NOMO-1 treated with dmso at 0.1 percent for 144 hours (cell line): ENCODE data around the gene DNMT3L.
"Not testable (repeated sequence)": the region's sequence is repeated elsewhere in the genome, so short reads cannot be mapped to it uniquely, and the experiment has no call there.

Source experiments
- DNase-seq: peaks from one replicate; lab custom pipeline; 2025; ENCODE audit not compliant: unreplicated experiment; lab: John Stamatoyannopoulos, UW

DNMT3L gene

GRCh38 chr21:44249204-44250037 lies 12.3 kb downstream of the DNMT3L start:
- DNase-seq, result not testable (repeated sequence)

GRCh38 chr21:44247904-44248303 lies 13.8 kb downstream of the DNMT3L start:
- not testable (repeated sequence) for DNase-seq

GRCh38 chr21:44243980-44244379 lies 17.7 kb downstream of the DNMT3L start:
- DNase-seq, result not testable (repeated sequence)

- not testable (repeated sequence) for DNase-seq
These were observed 20.4 kb downstream of the DNMT3L start for GRCh38 chr21:44241281-44241680.

DNA sequence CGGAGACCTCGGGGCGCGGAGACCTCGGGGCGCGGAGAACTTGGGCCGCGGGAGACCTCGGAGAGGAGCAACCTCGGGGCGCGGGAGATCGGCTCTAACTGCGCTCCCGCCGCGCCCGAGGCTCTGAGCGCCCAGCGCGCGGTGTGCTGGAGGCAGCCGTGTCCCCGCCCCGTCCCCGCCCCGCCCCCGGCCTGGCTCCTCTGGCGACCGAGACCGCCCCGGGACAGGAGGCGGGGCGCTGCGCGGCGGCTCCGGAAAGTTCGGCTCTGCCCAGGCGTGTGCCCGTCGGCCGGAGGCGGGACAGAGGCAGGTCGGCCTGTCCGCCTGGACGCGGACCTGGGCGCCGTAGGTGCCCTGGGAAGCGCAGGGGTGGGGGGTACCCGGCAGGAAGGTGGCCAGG lies 20.9 kb downstream of the DNMT3L start, which contains the start of gene ICOSLG:
Gene ICOSLG (minus strand): TSS at position 102 of the 400 bp plus-strand sequence. CDS start 126 bp downstream, outside the sequence.
- not testable (repeated sequence) for DNase-seq

DNA sequence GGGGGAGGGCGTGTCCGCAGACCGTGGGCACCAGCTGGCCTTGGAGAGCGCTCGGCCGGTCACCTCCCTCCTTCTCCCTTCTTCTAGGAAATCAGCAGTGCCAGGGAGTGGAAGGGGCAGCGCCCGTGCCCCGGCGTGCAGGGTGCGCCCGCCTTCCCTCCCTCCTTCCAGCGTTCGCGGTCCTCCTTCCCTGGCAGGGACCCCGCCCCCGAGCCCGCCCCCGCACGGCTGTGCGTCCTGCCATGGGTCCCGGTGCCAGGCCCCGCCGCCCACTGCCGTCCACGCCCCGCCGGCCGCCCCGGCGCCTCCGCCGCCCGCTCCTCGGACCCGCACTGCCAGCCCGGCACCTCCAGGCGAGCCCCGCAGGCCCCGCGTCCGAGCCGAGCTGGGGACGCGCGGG lies 21.3 kb downstream of the DNMT3L start:
- DNase-seq, result not testable (repeated sequence)

DNA sequence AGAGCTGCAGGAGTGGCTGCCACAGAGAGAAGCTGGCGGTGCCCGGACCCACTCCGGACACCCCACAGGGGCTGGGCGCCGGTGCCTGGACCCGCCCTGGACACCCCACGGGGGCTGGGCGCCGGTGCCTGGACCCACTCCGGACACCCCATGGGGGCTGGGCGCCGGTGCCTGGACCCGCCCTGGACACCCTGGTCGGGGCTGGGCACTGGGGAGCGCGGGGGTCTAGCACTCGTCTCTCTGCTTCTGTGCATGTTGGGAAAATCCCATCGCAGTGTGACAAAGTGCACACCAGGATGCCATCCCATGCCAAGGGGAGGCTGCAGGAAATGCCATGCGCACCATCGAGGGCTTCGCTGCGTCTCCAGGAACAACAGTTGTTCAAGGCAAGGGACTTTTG lies 32.1 kb downstream of the DNMT3L start:
- DNase-seq, result not testable (repeated sequence)

DNA sequence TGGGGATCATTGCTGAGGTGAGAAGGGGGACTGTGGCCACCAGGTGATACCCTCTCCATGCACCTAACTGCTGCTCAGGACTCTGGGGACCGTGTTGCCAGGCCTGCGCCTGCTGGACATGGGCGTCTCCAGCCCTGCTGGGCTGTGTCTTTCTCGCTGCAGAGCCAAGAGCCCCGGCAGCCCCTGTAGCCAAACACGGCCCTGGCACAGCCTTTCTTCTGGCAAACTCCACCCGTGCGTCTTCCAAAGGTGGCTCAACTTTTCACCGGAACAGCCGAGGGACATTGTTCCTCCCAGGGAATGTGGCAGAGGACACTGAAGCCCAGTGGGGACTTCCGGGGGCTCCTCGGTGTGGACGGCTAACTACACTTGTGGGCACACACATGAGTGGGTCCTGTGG lies 33.6 kb downstream of the DNMT3L start:
- DNase-seq, result not testable (repeated sequence)

- not testable (repeated sequence) for DNase-seq
These were observed 34.1 kb downstream of the DNMT3L start for GRCh38 chr21:44227614-44228013.

DNA sequence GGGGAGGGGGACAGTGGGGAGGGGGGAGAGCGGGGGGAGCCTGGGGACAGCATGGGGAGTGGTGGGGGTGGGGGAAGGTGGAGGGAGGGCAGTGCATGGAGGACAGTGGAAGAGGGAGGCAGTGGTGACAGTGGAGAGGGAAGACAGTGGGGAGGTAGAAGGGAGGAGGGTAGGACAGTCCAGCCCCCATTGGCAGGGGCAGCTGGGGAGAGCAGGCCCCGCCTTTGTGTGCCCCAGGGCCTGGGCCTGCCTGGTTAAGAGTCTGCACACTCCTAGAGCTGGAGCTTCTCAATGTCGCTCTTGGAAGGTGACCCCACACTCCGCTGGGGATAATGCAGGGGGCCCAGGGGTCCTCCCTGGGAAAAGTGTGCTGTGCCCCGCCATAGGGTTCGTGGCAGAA lies 36.1 kb downstream of the DNMT3L start:
- not testable (repeated sequence) for DNase-seq

DNA sequence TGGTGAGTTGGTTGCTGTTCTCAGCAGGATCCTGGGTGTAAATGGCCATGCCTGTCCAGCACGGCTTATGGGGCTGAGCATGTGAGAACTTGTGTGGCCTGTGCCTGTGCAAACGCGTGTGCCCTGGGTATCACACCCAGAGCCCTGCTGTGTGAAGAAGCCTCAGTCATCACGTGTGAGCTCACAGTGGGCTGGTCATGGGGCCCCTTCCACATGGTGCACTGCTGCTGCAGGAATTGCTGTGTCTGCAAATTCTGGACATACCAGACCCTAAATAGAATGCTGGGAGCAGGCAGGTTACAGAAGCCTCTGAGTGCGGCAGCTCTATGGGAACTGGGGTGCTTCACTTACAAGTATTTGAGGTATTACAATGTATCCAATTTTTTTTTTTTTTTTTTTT lies 38.4 kb downstream of the DNMT3L start:
- not testable (repeated sequence) for DNase-seq

- DNase-seq, result not testable (repeated sequence)
These were observed 41.0 kb downstream of the DNMT3L start for GRCh38 chr21:44220674-44221073.

- not testable (repeated sequence) for DNase-seq
These were observed 43.2 kb downstream of the DNMT3L start for GRCh38 chr21:44218461-44218860.

- not testable (repeated sequence) for DNase-seq
These were observed 49.7 kb downstream of the DNMT3L start for GRCh38 chr21:44211978-44212377.

- not testable (repeated sequence) for DNase-seq
These were observed 50.1 kb downstream of the DNMT3L start for GRCh38 chr21:44211574-44211973.

DNA sequence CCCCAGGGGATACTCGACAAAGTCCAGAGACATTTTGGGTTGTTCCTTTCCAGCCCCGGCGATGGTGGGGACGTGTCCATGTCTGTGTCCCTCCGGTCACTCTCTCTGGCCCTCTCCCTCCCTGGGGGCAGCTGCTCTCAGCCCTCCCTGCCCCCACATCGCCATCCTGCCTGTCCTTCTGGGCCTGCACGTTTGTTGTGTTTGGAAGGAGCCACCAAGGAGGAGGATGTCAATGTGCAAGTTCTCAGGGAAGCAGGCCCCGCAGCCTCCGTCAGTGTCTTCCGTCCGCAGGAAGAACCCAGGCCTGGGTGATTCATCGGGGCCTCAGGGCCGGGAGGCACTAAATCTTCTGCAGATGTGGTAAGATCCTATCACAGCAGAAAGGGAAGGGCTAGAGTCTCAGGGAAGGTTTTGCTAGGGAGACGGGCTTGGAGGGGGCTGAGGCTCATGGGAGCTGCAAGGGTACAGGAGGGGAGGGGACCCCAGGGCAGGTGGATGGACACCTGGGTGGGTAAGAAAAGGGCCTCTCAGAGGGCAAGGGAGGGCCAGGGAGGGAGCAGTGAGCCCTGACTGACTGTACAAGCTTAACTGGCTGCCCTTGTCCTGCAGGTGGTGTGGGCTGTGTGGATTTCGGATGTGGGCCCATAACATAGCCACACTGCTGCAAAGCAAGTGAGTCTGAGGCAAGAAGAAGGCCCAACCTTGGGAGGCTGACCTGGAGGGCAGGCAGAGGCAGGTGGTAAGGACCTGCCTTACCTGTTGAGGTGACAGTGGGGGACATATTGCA lies 53.6 kb downstream of the DNMT3L start:
- not testable (repeated sequence) for DNase-seq

DNA sequence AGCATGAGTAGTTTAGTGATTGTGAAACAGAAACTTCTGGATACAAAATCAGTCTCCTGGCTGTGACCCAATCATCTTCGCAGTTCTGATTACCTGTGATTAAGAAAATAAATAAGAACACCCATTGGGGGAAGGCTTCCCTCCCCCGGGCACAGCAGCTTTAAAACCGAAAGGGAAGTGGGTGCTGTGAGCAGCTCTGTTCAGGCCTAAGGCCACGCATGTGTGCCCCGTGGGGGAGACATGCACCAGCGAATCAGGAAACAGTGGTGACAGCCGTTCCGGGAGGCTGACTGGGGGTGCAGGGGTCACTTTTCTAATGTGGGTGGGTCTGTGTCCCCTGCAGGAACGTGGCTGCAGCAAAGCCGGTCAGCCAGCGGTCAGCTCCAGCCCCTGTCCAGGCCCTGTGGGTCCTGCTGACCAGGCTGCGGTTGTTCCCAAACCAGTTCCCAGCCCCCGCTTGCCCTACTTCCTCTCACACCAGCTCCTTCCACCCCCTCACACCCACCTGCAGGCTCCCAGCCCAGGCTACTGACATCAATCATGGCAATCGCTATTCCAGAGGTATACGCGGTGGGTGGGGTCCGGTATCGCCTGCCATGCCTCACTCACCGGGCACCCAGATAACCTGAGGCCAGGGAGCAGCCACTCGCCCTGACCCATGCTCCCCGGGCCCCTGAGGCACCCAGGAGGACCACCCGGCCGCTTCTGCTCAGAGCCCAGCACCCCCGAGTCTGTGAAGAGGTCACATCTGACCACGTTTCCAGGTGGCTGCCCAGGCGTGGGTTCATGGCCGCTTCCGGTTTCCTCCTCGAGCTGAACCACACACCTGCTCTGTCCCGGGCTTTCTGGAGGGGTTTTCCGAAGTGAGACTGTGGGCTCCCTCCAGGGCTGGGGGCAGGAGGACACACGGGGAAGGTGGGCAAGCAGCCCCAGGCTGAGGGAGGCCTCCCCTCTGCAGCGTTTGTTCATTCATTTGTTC lies 54.7 kb downstream of the DNMT3L start:
- not testable (repeated sequence) for DNase-seq

DNA sequence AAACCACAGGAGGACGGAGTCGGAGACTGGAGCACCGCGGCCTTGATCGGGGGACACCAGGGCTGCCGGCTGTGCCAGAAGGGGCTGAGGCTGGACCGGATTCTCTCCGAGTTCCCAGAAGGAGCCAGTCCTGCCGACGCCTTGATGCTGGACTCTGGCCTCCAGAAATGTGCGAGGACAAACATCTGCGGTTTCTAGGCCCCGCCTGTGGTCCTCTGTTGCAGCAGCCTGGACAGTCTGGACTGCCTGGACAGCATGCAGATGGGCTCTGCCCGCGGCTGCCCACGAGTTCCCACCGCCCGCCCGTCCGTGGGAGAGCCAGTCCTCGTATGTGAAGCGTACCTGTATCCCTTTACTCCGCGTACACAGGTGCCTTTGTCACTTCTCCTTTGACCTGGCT lies 55.5 kb downstream of the DNMT3L start:
- DNase-seq, result not testable (repeated sequence)

- not testable (repeated sequence) for DNase-seq
These were observed 59.0 kb downstream of the DNMT3L start for GRCh38 chr21:44202590-44203299.

DNA sequence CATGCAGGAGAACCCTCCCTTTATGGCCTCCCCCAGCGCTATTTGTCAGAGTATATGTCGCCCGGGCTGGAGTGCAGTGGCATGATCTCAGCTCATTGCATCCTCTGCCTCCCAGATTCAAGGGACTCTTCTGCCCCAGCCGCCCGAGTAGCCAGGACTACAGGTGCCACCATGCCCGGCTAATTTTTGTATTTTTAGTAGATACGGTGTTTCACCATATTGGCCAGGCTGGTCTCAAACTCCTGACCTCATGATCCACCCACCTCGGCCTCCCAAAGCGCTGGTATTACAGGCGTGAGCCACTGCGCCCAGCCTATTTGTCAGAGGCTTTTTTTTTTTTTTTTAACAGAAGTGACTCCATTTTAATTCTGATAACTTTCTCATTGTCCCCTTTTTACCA lies 61.7 kb downstream of the DNMT3L start:
- DNase-seq, result not testable (repeated sequence)
